DMS153 treated with DMSO at 0.1 percent for 48 hours (cell line): ENCODE results near the gene TMTC2.

Experiments used
- DNase-seq: peaks from one replicate; lab custom pipeline; 2025; ENCODE audit not compliant: unreplicated experiment; lab: John Stamatoyannopoulos, UW

Gene TMTC2

DNA sequence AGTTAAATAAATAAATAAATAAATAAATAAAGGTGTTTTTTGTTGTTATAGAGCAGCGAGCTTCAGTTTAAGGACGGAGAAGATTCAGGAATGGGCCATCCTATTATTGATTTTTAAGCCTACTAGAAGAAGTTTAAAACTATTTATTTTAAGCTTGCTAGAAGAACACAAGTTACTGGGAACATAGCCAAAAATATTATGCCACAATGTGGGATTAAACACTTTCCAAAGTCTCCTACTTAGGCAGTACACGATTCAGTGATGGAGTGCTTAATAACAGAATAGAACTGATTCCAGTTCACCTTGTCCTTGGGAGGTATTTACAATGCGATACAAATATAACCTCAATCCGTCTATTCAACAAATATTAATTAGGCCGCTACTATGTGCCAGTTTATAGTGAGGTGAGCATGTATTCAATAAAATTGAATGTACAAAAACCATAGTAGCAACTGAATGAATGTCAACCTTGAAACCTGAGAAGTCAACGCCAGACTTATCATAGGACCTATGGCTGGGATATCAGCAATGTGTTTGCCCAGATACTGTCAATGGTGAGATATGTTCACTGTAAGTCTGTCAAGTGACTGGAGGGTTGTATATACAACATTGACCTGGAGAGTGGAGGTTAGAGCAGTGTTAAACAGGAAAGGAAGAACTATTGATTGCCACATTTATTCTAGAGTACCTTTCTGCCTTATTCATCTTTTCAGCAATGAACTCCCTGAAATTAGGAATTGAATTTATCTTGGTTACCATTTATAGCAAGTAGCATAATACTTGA is 486.4 kb downstream of the TMTC2 start:
- no peak for DNase-seq

DNA sequence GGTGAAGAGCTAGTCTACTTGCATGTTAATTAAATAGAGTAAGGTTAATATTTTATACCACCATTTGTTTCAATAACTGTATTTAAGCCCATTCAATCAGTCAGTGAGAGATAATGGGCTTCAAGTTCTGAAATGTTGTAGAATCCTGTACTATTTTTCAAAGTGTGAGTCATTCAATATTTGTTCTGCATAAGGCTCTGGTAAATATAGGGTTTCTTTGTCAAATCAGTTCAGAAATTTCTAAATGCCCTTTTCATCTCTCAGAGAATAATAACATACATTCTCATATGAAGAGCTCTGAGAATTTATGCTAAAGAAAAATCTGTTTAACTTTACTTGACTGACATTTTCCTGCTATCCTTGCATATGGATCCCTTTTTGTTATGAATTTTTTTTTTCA is 493.3 kb downstream of the TMTC2 start:
- DNase-seq: no peak

DNA sequence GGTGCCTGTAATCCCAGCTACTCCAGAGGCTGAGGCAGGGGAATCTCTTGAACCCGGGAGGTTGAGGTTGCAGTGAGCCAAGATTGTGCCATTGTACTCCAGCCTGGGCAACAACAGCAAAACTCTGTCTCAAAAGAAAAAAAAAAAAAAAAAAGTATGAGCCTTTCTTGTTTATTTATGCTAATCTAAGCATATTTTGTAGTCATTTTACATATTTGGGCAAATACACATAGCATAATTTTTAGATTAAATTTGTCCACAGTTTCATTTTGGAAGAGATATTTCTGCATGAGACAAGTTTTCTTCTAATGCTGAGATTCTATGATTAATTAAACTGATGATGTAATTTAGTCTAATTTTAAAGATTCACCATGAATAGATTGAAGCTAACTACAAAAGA is 494.4 kb downstream of the TMTC2 start:
- DNase-seq: no peak

DNA sequence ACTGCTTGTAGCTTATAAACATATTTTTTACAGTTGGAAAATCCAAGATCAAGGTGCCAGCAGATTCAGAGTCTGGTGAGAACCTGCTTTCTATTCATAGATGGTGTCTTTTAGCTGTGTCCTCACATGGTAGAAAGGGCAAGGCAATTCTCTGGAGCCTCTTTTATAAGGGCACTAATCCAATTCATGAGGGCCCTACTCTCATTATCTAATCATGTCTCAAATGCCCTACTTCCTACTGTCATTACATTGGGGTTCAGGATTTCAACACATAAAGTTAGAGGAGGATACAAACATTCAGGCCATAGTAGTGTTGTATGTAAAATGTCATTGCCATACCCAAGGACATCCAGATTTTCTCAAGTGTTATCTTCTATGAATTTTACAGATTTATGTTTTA is 496.4 kb downstream of the TMTC2 start:
- no peak for DNase-seq
